ENCODE measurements around the gene SPINT1.

Gene SPINT1

GRCh38 chr15:40870716-40871115, 26.9 kb downstream of the SPINT1 start:
- no peak for DNase-seq (ENCODE audit: low read depth, low spot score)
- POLR2A ChIA-PET, result no interaction called here

GRCh38 chr15:40871749-40872617, 28.1 kb downstream of the SPINT1 start:
- no peak for DNase-seq (ENCODE audit: low read depth, low spot score)
- CTCF ChIA-PET, result interaction anchor here (1.5 kb wide), 1 partner anchor 23 kb away, joined by 7 read pairs; the partner anchor contains the start of gene VPS18
- H3K4me3 ChIP-seq (ENCODE audit: low read depth, low read length), result no peak overlapping the region
- POLR2A ChIA-PET, result no interaction called here
- no peak for TF ChIP-seq CTCF (IDR thresholded peaks at IDR 0.05; ENCODE audit: insufficient read depth, low read length, missing control alignments)

More at GRCh38 chr15:40870716-40871115, 26.9 kb downstream of the SPINT1 start:
- no peak for TF ChIP-seq CTCF (IDR thresholded peaks at IDR 0.05; ENCODE audit: insufficient read depth, low read length, missing control alignments)
- CTCF ChIA-PET, result interaction anchor here (1.1 to 1.5 kb wide), 3 partner anchors 23 to 176 kb away, joined by 3 to 7 read pairs (median 5); partner anchors contain the start of genes RAD51 and VPS18
- H3K4me3 ChIP-seq (ENCODE audit: low read depth, low read length), result no peak overlapping the region

- no peak for TF ChIP-seq CTCF (IDR thresholded peaks at IDR 0.05; ENCODE audit: insufficient read depth, low read length, missing control alignments)
- ChIA-PET POLR2A (no interaction called here), CTCF (interaction anchor here (0.8 to 2.7 kb wide), 4 partner anchors 21 to 282 kb away, joined by 3 to 11 read pairs (median 3); partner anchors contain the start of gene VPS18)
- no peak overlapping the region; the same call in 1 of the 2 replicates for H3K4me3 ChIP-seq (ENCODE audit: low read depth, low read length)
- DNase-seq (ENCODE audit: low read depth, low spot score), result no peak
Observed at GRCh38 chr15:40872791-40873693, 29.2 kb downstream of the SPINT1 start.

GRCh38 chr15:40873694-40874561, 30.1 kb downstream of the SPINT1 start, which contains the start of gene RHOV:
TSS of gene RHOV (minus strand) at chr15:40874234. CDS start at chr15:40874139, 95 bp downstream.
- POLR2A ChIA-PET, result interaction anchor here (0.6 kb wide), 1 partner anchor 56 kb away, joined by 7 read pairs; no protein-coding TSS in a partner anchor
- CTCF ChIA-PET, result interaction anchor here (0.8 to 2.7 kb wide), 4 partner anchors 20 to 283 kb away, joined by 3 to 11 read pairs (median 3); partner anchors contain the start of gene VPS18
- peak within 1 kb of the TSS; percentile 54 for H3K4me3 ChIP-seq (ENCODE audit: low read depth, low read length)
- TF ChIP-seq CTCF (IDR thresholded peaks at IDR 0.05; ENCODE audit: insufficient read depth, low read length, missing control alignments), result peak; percentile 54
- DNase-seq (ENCODE audit: low read depth, low spot score), result no peak

GRCh38 chr15:40875991-40876730, 32.3 kb downstream of the SPINT1 start:
- no peak overlapping the region for H3K4me3 ChIP-seq (ENCODE audit: low read depth, low read length)
- ChIA-PET POLR2A (no interaction called here), CTCF (interaction anchor here (0.9 to 4.1 kb wide), 3 partner anchors 10 to 18 kb away, joined by 4 to 34 read pairs (median 23); partner anchors contain the start of gene VPS18)
- no peak for TF ChIP-seq CTCF (IDR thresholded peaks at IDR 0.05; ENCODE audit: insufficient read depth, low read length, missing control alignments)
- DNase-seq (ENCODE audit: low read depth, low spot score), result no peak
